ENCODE data around the gene PRKN.

- TF ChIP-seq, protein P1, sequence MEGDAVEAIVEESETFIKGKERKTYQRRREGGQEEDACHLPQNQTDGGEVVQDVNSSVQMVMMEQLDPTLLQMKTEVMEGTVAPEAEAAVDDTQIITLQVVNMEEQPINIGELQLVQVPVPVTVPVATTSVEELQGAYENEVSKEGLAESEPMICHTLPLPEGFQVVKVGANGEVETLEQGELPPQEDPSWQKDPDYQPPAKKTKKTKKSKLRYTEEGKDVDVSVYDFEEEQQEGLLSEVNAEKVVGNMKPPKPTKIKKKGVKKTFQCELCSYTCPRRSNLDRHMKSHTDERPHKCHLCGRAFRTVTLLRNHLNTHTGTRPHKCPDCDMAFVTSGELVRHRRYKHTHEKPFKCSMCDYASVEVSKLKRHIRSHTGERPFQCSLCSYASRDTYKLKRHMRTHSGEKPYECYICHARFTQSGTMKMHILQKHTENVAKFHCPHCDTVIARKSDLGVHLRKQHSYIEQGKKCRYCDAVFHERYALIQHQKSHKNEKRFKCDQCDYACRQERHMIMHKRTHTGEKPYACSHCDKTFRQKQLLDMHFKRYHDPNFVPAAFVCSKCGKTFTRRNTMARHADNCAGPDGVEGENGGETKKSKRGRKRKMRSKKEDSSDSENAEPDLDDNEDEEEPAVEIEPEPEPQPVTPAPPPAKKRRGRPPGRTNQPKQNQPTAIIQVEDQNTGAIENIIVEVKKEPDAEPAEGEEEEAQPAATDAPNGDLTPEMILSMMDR (conservative IDR thresholded peaks at IDR 0.05 in 1 of 2, IDR thresholded peaks at IDR 0.05 in 1 of 2; ENCODE audit: low read depth in 1 of 2, low read length in 2 of 2), result peak; percentile 51 to 81
- TF ChIP-seq EZH2 (IDR thresholded peaks at IDR 0.05; ENCODE audit: low read length, missing control alignments), result no peak
Measured at GRCh38 chr6:161618831-161619454, 1108.6 kb downstream of the PRKN start.

Data from fibroblast of lung (primary cell).